GM23338 (cell line): ENCODE results near the gene MMP25.
"Not testable (repeated sequence)": the region's sequence is repeated elsewhere in the genome, so short reads cannot be mapped to it uniquely, and the experiment has no call there.

Experiments used
- CTCF ChIP-seq, 2 experiments: fragments of 200-600 bp in 1 of 2; sonication (generic) in 1 of 2; conservative IDR thresholded peaks; 2 replicates each; pipeline versions ENCODE4 v1.5.1 to v1.6.1; 2016 to 2017; ENCODE audit warnings: antibody characterized with exemption in 2 of 2, low read depth in 2 of 2, mild to moderate bottlenecking in 2 of 2, moderate library complexity in 1 of 2
- EZH2 ChIP-seq: fragments of 200-600 bp; sonication (generic); IDR thresholded peaks from one replicate; pipeline ENCODE4 v1.8.0; 2017; ENCODE audit warnings: antibody characterized with exemption, mild to moderate bottlenecking, low read depth; ENCODE audit not compliant: unreplicated experiment
- POLR2AphosphoS5 ChIP-seq: IDR thresholded peaks from 2 replicates; pipeline ENCODE4 v1.6.1; 2016; ENCODE audit warnings: antibody characterized with exemption, low read depth
- REST ChIP-seq: IDR thresholded peaks from one replicate; pipeline ENCODE4 v1.6.1; 2018; ENCODE audit warnings: antibody characterized with exemption; ENCODE audit not compliant: unreplicated experiment
- ZNF331 ChIP-seq: fragments of 250-450 bp; sonication (Bioruptor Pico); IDR thresholded peaks from 2 replicates; pipeline ENCODE4 v1.5.0; 2020; ENCODE audit warnings: low read depth, mild to moderate bottlenecking, moderate library complexity

- TF ChIP-seq CTCF (conservative IDR thresholded peaks at IDR 0.05; ENCODE audit: low read depth in 2 of 2); POLR2AphosphoS5; ZNF331 (CRISPR knock-in tag); EZH2; REST: not testable (repeated sequence)
These were observed 35.6 kb downstream of the MMP25 start for GRCh38 chr16:3081957-3082356.
